ENCODE results near the gene SNX33.

The SNX33 gene

GRCh38 chr15:75646112-75646943 is 1.4 kb upstream of the SNX33 start:
- TF ChIP-seq ZFP30 (CRISPR knock-in tag; IDR thresholded peaks at IDR 0.05): no peak
- TF ChIP-seq ESRRG (CRISPR knock-in tag; IDR thresholded peaks at IDR 0.05): no peak
- no peak for TF ChIP-seq PPARA (CRISPR knock-in tag; IDR thresholded peaks at IDR 0.05; ENCODE audit: borderline replicate concordance)
- TF ChIP-seq ZNF565 (CRISPR knock-in tag; conservative IDR thresholded peaks at IDR 0.05; ENCODE audit: low read depth): no peak
- no peak for TF ChIP-seq CSRNP3 (CRISPR knock-in tag; IDR thresholded peaks at IDR 0.05)
- no peak for TF ChIP-seq CSDC2 (CRISPR knock-in tag; IDR thresholded peaks at IDR 0.05)
- TF ChIP-seq POU6F1 (CRISPR knock-in tag; IDR thresholded peaks at IDR 0.05; ENCODE audit: borderline replicate concordance, low read depth): no peak
- no peak for TF ChIP-seq BACH2 (CRISPR knock-in tag; IDR thresholded peaks at IDR 0.05; ENCODE audit: borderline replicate concordance)
- TF ChIP-seq ARNTL (CRISPR knock-in tag; IDR thresholded peaks at IDR 0.05; ENCODE audit: borderline replicate concordance, low read depth): no peak
- no peak for TF ChIP-seq ZC3H10 (CRISPR knock-in tag; IDR thresholded peaks at IDR 0.05)
- no peak for TF ChIP-seq SNAI2 (CRISPR knock-in tag; IDR thresholded peaks at IDR 0.05)
- no peak for TF ChIP-seq GLIS3 (CRISPR knock-in tag; IDR thresholded peaks at IDR 0.05)
- ATAC-seq: no peak

GRCh38 chr15:75646944-75647364 is 758 bp upstream of the SNX33 start:
- TF ChIP-seq ISL1 (CRISPR knock-in tag; IDR thresholded peaks at IDR 0.05) (no peak), BACH2 (CRISPR knock-in tag; IDR thresholded peaks at IDR 0.05; ENCODE audit: borderline replicate concordance) (no peak), ZNF70 (CRISPR knock-in tag; IDR thresholded peaks at IDR 0.05) (no peak), TSHZ2 (CRISPR knock-in tag; IDR thresholded peaks at IDR 0.05) (no peak), CSDC2 (CRISPR knock-in tag; IDR thresholded peaks at IDR 0.05) (no peak), CSRNP3 (CRISPR knock-in tag; IDR thresholded peaks at IDR 0.05) (no peak), ESRRG (CRISPR knock-in tag; IDR thresholded peaks at IDR 0.05) (no peak), POU6F1 (CRISPR knock-in tag; IDR thresholded peaks at IDR 0.05; ENCODE audit: borderline replicate concordance, low read depth) (no peak), OSR1 (CRISPR knock-in tag; IDR thresholded peaks at IDR 0.05) (no peak), TOX (CRISPR knock-in tag; IDR thresholded peaks at IDR 0.05; ENCODE audit: borderline replicate concordance) (no peak), PPARA (CRISPR knock-in tag; IDR thresholded peaks at IDR 0.05; ENCODE audit: borderline replicate concordance) (no peak), SNAI2 (CRISPR knock-in tag; IDR thresholded peaks at IDR 0.05) (no peak), RARB (CRISPR knock-in tag; IDR thresholded peaks at IDR 0.05) (no peak), TCF4 (CRISPR knock-in tag; IDR thresholded peaks at IDR 0.05; ENCODE audit: borderline replicate concordance) (no peak), CREB5 (CRISPR knock-in tag; IDR thresholded peaks at IDR 0.05; ENCODE audit: low read depth) (no peak), ARNTL (CRISPR knock-in tag; IDR thresholded peaks at IDR 0.05; ENCODE audit: borderline replicate concordance, low read depth) (no peak)
- peak; percentile 42 for ATAC-seq

All from SK-N-SH treated with all-trans-retinoic acid at 6 μM for 48 hours (cell line).